GM18520 (cell line): ENCODE data around the gene DNAH7.
A peak's percentile ranks its signal among the peaks of the same experiment; 100 is the strongest.
"Not testable (repeated sequence)": the region's sequence is repeated elsewhere in the genome, so short reads cannot be mapped to it uniquely, and the experiment has no call there.

Source experiments
- ATAC-seq: cut with Tn5 transposase; IDR thresholded peaks from one replicate; pipeline ENCODE4 v1.9.1; 2021; ENCODE audit not compliant: unreplicated experiment

The DNAH7 gene

GRCh38 chr2:196068271-196069209 lies at the start of gene DNAH7:
DNAH7 (minus strand) TSS chr2:196068837; CDS start chr2:196068711, 126 bp downstream.
- ATAC-seq, result peak; percentile 98

- no peak for ATAC-seq
Measured at GRCh38 chr2:196117214-196117705, 48.6 kb upstream of the DNAH7 start.

GRCh38 chr2:196113061-196113974 lies 44.7 kb upstream of the DNAH7 start:
- no peak for ATAC-seq

- ATAC-seq, result no peak
Measured at GRCh38 chr2:196112418-196113034, 43.9 kb upstream of the DNAH7 start.

- no peak for ATAC-seq
Measured at GRCh38 chr2:196108604-196109003, 40.0 kb upstream of the DNAH7 start.

GRCh38 chr2:196105951-196106350 lies 37.3 kb upstream of the DNAH7 start:
- no peak for ATAC-seq

- no peak for ATAC-seq
Measured at GRCh38 chr2:196104066-196104465, 35.4 kb upstream of the DNAH7 start.

GRCh38 chr2:196103626-196104025 lies 35.0 kb upstream of the DNAH7 start:
- ATAC-seq, result no peak

- ATAC-seq, result peak; percentile 91
Measured at GRCh38 chr2:196101325-196101991, 32.8 kb upstream of the DNAH7 start.

GRCh38 chr2:196099916-196100315 lies 31.3 kb upstream of the DNAH7 start:
- ATAC-seq, result no peak

GRCh38 chr2:196097864-196098660 lies 29.4 kb upstream of the DNAH7 start:
- no peak for ATAC-seq

- no peak for ATAC-seq
Measured at GRCh38 chr2:196096982-196097745, 28.5 kb upstream of the DNAH7 start.

- no peak for ATAC-seq
Measured at GRCh38 chr2:196096264-196096663, 27.6 kb upstream of the DNAH7 start.

- ATAC-seq, result not testable (repeated sequence)
Measured at GRCh38 chr2:196089448-196089847, 20.8 kb upstream of the DNAH7 start.

- no peak for ATAC-seq
Measured at GRCh38 chr2:196088203-196088602, 19.6 kb upstream of the DNAH7 start.

- no peak for ATAC-seq
Measured at GRCh38 chr2:196086517-196087368, 18.1 kb upstream of the DNAH7 start.

GRCh38 chr2:196083601-196084000 lies 15.0 kb upstream of the DNAH7 start:
- ATAC-seq, result no peak

- no peak for ATAC-seq
Measured at GRCh38 chr2:196080526-196080925, 11.9 kb upstream of the DNAH7 start.
